A673 (cell line): ENCODE data around the gene ARRB1. TPM values are rescaled to one million over a fixed set of nuclear protein-coding genes. Genes with fewer than 3 reads are reported as not detected.

Source experiments
- BruUV-seq: library from RNA; stranded (reverse); fragments of 400-500 nt; replicated peaks from 2 replicates; lab custom pipeline; 2021; lab: Mats Ljungman, UMichigan
- CTCF ChIA-PET: fragments of 300-600 bp; sonication (Branson Sonifier 250); formaldehyde crosslinking; loops from one replicate; lab custom pipeline; 2022; ENCODE audit warnings: antibody characterized with exemption; lab: Charles Lee
- POLR2A ChIA-PET: fragments of 300-600 bp; sonication (Branson Sonifier 250); formaldehyde crosslinking; loops from one replicate; lab custom pipeline; 2022; ENCODE audit warnings: antibody characterized with exemption; ENCODE audit not compliant: low non-redundant PET; lab: Charles Lee
- DNase-seq: peaks from one replicate; pipeline ENCODE4 v3.0.0-alpha.2; 2015; ENCODE audit warnings: low spot score
- H3K27ac ChIP-seq: fragments of 200-600 bp; sonication (generic); 2 replicates; pipeline ENCODE4 v1.5.1; 2016; ENCODE audit warnings: mixed run types, low read depth, mild to moderate bottlenecking, mixed read lengths, antibody characterized with exemption, low read length; ENCODE audit not compliant: poor library complexity, severe bottlenecking
- H3K27me3 ChIP-seq: fragments of 200-600 bp; sonication (generic); replicated peaks from 2 replicates; pipeline ENCODE4 v1.6.1; 2017; ENCODE audit warnings: mixed run types, low read depth, mild to moderate bottlenecking, mixed read lengths, antibody characterized with exemption, low read length; ENCODE audit not compliant: insufficient read depth, poor library complexity
- H3K36me3 ChIP-seq: fragments of 200-600 bp; sonication (generic); 2 replicates; pipeline ENCODE4 v1.6.1; 2016; ENCODE audit warnings: mixed run types, mild to moderate bottlenecking, mixed read lengths, antibody characterized with exemption, low read length; ENCODE audit not compliant: insufficient read depth, poor library complexity, severe bottlenecking
- H3K4me1 ChIP-seq: fragments of 200-600 bp; sonication (generic); 2 replicates; pipeline ENCODE4 v1.6.1; 2017; ENCODE audit warnings: mixed run types, mild to moderate bottlenecking, mixed read lengths, antibody characterized with exemption, low read length; ENCODE audit not compliant: insufficient read depth, poor library complexity, severe bottlenecking
- H3K4me3 ChIP-seq: fragments of 200-600 bp; sonication (generic); 2 replicates; pipeline ENCODE4 v1.5.1; 2016; ENCODE audit warnings: low read depth, mixed run types, mild to moderate bottlenecking, mixed read lengths, low read length; ENCODE audit not compliant: poor library complexity, severe bottlenecking
- H3K9me3 ChIP-seq: fragments of 200-600 bp; sonication (generic); 2 replicates; pipeline ENCODE4 v1.6.1; 2016; ENCODE audit warnings: mixed run types, low read depth, mild to moderate bottlenecking, mixed read lengths, antibody characterized with exemption, low read length; ENCODE audit not compliant: poor library complexity, severe bottlenecking
- CTCF ChIP-seq: fragments of 300-800, 200-600 bp; sonication (generic); conservative IDR thresholded peaks from 2 replicates; pipeline ENCODE4 v1.5.1; 2017; ENCODE audit warnings: low read depth, mild to moderate bottlenecking, antibody characterized with exemption, low read length, moderate library complexity, mixed read lengths
- EZH2 ChIP-seq: fragments of 200-600 bp; sonication (generic); IDR thresholded peaks from 2 replicates; pipeline ENCODE4 v1.6.1; 2017; ENCODE audit warnings: borderline replicate concordance, low read depth, mild to moderate bottlenecking, mixed read lengths, antibody characterized with exemption, low read length; ENCODE audit not compliant: poor library complexity, severe bottlenecking
- intact Hi-C: fragments of 100-400 bp; cut with micrococcal nuclease; formaldehyde crosslinking; loops from one replicate; pipeline ENCODE4 v1.10.0; 2022; ENCODE audit not compliant: unreplicated experiment
- total RNA-seq: library from RNA; stranded (reverse); gene quantifications from 2 replicates; pipeline ENCODE4 v1.2.3, GENCODE V29; 2021

ARRB1 gene
- total RNA-seq, 1 experiment from 2014 or later = 37.8 TPM

GRCh38 chr11:75269367-75269660 lies 82.1 kb downstream of the ARRB1 start:
- no peaks in the 10 kb centered on the region for H3K36me3 ChIP-seq

GRCh38 chr11:75268626-75269366 lies 82.7 kb downstream of the ARRB1 start:
- Histone ChIP-seq H3K36me3 (no peaks in the 10 kb centered on the region), H3K27me3 (no peaks in the 10 kb centered on the region), H3K27ac (no peak overlapping the region), H3K4me3 (no peak overlapping the region), H3K4me1 (no peaks in the 10 kb centered on the region), H3K9me3 (no peaks in the 10 kb centered on the region)
- POLR2A ChIA-PET = no interaction called here
- DNase-seq = no peak
- no TSS peak for BruUV-seq
- intact Hi-C loops = no loop called here
- TF ChIP-seq CTCF (no peak), EZH2 (no peak)
- CTCF ChIA-PET = interaction anchor here (0.7 to 0.9 kb wide), 2 partner anchors 20 to 776 kb away, joined by 3 read pairs; no protein-coding TSS in a partner anchor

More at GRCh38 chr11:75269367-75269660, 82.1 kb downstream of the ARRB1 start:
- intact Hi-C loops = no loop called here
- no peaks in the 10 kb centered on the region for H3K27me3 ChIP-seq
- H3K27ac ChIP-seq = no peak overlapping the region
- H3K9me3 ChIP-seq = no peaks in the 10 kb centered on the region
- H3K4me1 ChIP-seq = no peaks in the 10 kb centered on the region
- no peak overlapping the region for H3K4me3 ChIP-seq
- no peak for DNase-seq
- TF ChIP-seq EZH2 (no peak), CTCF (no peak)
- BruUV-seq = no TSS peak
- CTCF ChIA-PET = interaction anchor here (0.9 kb wide), 1 partner anchor 21 kb away, joined by 3 read pairs; no protein-coding TSS in a partner anchor
- POLR2A ChIA-PET = no interaction called here

- no peak for DNase-seq
- Histone ChIP-seq H3K9me3 (no peaks in the 10 kb centered on the region), H3K4me3 (no peak overlapping the region), H3K27ac (no peak overlapping the region), H3K27me3 (no peaks in the 10 kb centered on the region), H3K36me3 (no peaks in the 10 kb centered on the region), H3K4me1 (no peaks in the 10 kb centered on the region)
- no peak for TF ChIP-seq EZH2
- TF ChIP-seq CTCF = no peak
- ChIA-PET CTCF (interaction anchor here (0.6 kb wide), 1 partner anchor 12 kb away, joined by 6 read pairs; no protein-coding TSS in a partner anchor), POLR2A (no interaction called here)
- BruUV-seq = no TSS peak
- intact Hi-C loops = no loop called here
These were observed 84.1 kb downstream of the ARRB1 start for GRCh38 chr11:75267171-75267970.
